AG08395 (cell line): ENCODE data around the gene NGF.

Experiments used
- DNase-seq: peaks from one replicate; pipeline ENCODE4 v3.0.0; 2012; ENCODE audit warnings: mixed read lengths, low spot score

Gene NGF

GRCh38 chr1:115237507-115237906 lies 100.5 kb downstream of the NGF start:
- no peak for DNase-seq

GRCh38 chr1:115237023-115237422 lies 101.0 kb downstream of the NGF start:
- DNase-seq, result no peak
